Measurements from ENCODE around the gene HDAC8. TPM values are rescaled to one million over a fixed set of nuclear protein-coding genes. Genes with fewer than 3 reads are reported as not detected.

The HDAC8 gene
- polyA plus RNA-seq, 1 donor from 2014 or later = 54.0 TPM

DNA sequence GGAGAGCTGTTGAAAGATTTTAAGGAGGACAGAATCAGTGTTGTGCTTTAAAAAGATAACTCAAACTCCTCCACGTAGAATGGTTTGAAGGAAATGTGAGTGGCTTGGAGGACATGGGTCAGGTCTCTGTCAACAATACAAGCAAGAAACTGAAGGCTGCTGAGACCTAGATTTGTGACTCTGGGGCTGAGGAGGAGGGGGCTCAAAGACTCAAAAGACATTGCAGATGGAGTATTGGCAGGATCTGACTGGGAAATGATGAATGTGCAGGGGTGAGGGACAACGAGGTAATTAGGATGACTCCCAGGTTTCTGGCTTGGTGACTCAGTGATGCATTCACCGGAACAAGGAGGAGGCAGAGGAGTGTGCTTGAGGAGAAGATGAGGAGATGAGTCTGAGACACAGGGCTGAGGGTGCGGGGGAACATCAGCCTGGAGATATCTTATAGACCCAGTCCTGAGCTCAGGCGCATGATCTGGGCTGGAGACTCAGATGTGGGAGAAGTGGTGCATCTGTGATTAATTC lies 292.3 kb downstream of the HDAC8 start:
- Histone ChIP-seq H3K9me3 (ENCODE audit: low read length) (no peaks in the 10 kb centered on the region), H3K36me3 (ENCODE audit: insufficient read depth, low read length) (no peaks in the 10 kb centered on the region), H3K27me3 (ENCODE audit: insufficient read depth, low read depth, low read length) (no peaks in the 10 kb centered on the region), H3K27ac (ENCODE audit: low read length) (no peak overlapping the region), H3K9ac (ENCODE audit: low read length) (no peak overlapping the region), H3K9me2 (ENCODE audit: insufficient read depth, low read length) (no peaks in the 10 kb centered on the region), H4K20me1 (ENCODE audit: insufficient read depth) (no peaks in the 10 kb centered on the region), H2AFZ (ENCODE audit: low read depth, low read length) (no peak overlapping the region), H3K79me2 (replicated peaks; ENCODE audit: insufficient read depth, low read length) (no peaks in the 10 kb centered on the region), H3F3A (ENCODE audit: insufficient read depth, low read length, poor library complexity, severe bottlenecking) (no peaks in the 10 kb centered on the region), H3K4me3 (ENCODE audit: low read length) (no peak overlapping the region), H3K4me2 (ENCODE audit: low read length) (no peak overlapping the region)
- TF ChIP-seq EZH2 (IDR thresholded peaks at IDR 0.05; ENCODE audit: borderline replicate concordance, insufficient read depth, low read length, poor library complexity, severe bottlenecking) = no peak

Small RNAs within 50 kb of the gene (small RNA-seq; reads per million reads assigned to genes)
- gene RF00019 (0 to 1.2 (median 0) reads per million in 3 experiments), gene RNU2-68P (1.3 to 87.3 (median 2.6) reads per million in 3 experiments)

Other genes with a start within 250 kb of the HDAC8 start
- 2.7 and 3.8 TPM in 2 replicates for gene PHKA1, start 141.5 kb upstream of the HDAC8 start, polyA plus RNA-seq
- gene DMRTC1B, start 204.0 kb upstream of the HDAC8 start, polyA plus RNA-seq = 1.7 and 2.7 TPM in 2 replicates
- gene FAM236B, start 209.8 kb upstream of the HDAC8 start, polyA plus RNA-seq = not detected in 2 replicates
- not detected in 2 replicates for gene FAM236D, start 235.4 kb upstream of the HDAC8 start, polyA plus RNA-seq

Data from neural cell (in vitro differentiated cells).